HCT116 (cell line): Measurements from ENCODE around the gene AHRR. TPM values are rescaled to one million over a fixed set of nuclear protein-coding genes. Genes with fewer than 3 reads are reported as not detected.

ENCODE experiments used
- ATAC-seq: fragments of 200-7000 bp; cut with Tn5 transposase; 2 replicates; pipeline ENCODE4 v1.9.1; 2020; ENCODE audit warnings: mild to moderate bottlenecking, moderate library complexity
- BruUV-seq: library from RNA; stranded (reverse); fragments of 400-500 nt; replicated peaks from 2 replicates; lab custom pipeline; 2021; lab: Mats Ljungman, UMichigan
- CTCF ChIA-PET: fragments of 300-600 bp; sonication (Branson Sonifier 250); formaldehyde crosslinking; loops from one replicate; lab custom pipeline; 2021; ENCODE audit warnings: antibody characterized with exemption; lab: Charles Lee
- POLR2A ChIA-PET: fragments of 300-600, 350-600 bp; sonication (Branson Sonifier 250); formaldehyde crosslinking; loops from one replicate; lab custom pipeline; 2021; ENCODE audit warnings: antibody characterized with exemption; lab: Charles Lee
- RAD21 ChIA-PET, 2 experiments: fragments of 300-600 bp; sonication (Branson Sonifier 250); formaldehyde crosslinking; loops; one replicate each; lab custom pipeline; 2023; ENCODE audit warnings: low total read pairs in 2 of 2; ENCODE audit not compliant: uncharacterized antibody in 2 of 2, unreplicated experiment in 2 of 2, low non-redundant PET in 1 of 2; lab: Charles Lee
- DNase-seq: peaks from one replicate; pipeline ENCODE4 v3.0.0-alpha.2; 2010; ENCODE audit warnings: low read depth, low spot score
- H2AFZ ChIP-seq: fragments of 200-600 bp; shearing (Covaris generic), sonication (generic); 2 replicates; pipeline ENCODE4 v1.6.1; 2017; ENCODE audit warnings: low read depth, mixed run types, mixed read lengths, antibody characterized with exemption, low read length; ENCODE audit not compliant: poor library complexity, severe bottlenecking
- H3K27ac ChIP-seq: 2 replicates; pipeline ENCODE4 v1.5.1; 2012; ENCODE audit warnings: low read depth, low read length
- H3K27me3 ChIP-seq: fragments of 200-600 bp; sonication (generic); 2 replicates; pipeline ENCODE4 v1.6.1; 2016; ENCODE audit warnings: mixed run types, low read length, mixed read lengths; ENCODE audit not compliant: insufficient read depth
- H3K36me3 ChIP-seq, 2 experiments: fragments of 200-500 bp in 1 of 2; fragments of 200-600 bp in 1 of 2; sonication (Bioruptor generic) in 1 of 2; sonication (generic) in 1 of 2; 2 replicates each; pipeline versions ENCODE4 v1.5.1 to v1.6.1; 2014 to 2016; ENCODE audit warnings: low read length in 2 of 2, inconsistent platforms in 1 of 2, mixed read lengths in 1 of 2, mixed run types in 1 of 2; ENCODE audit not compliant: insufficient read depth in 2 of 2, control insufficient read depth in 1 of 2
- H3K4me1 ChIP-seq, 2 experiments: fragments of 200-600 bp in 1 of 2; sonication (generic) in 1 of 2; 2 replicates each; pipeline versions ENCODE4 v1.5.1 to v1.6.1; 2012 to 2017; ENCODE audit warnings: low read length in 2 of 2, inconsistent platforms in 1 of 2, mild to moderate bottlenecking in 1 of 2, mixed read lengths in 1 of 2, mixed run types in 1 of 2, moderate library complexity in 1 of 2; ENCODE audit not compliant: insufficient read depth in 2 of 2, control insufficient read depth in 1 of 2
- H3K4me2 ChIP-seq: fragments of 200-600 bp; sonication (generic); 2 replicates; pipeline ENCODE4 v1.6.1; 2017; ENCODE audit warnings: mixed run types, low read length, mixed read lengths
- H3K4me3 ChIP-seq, 2 experiments: fragments of 200-600 bp in 1 of 2; sonication (generic) in 1 of 2; replicated peaks in 1 of 2; 2 replicates each; pipeline ENCODE4 v1.5.1; 2011 to 2016; ENCODE audit warnings: low read length in 2 of 2, control low read depth in 1 of 2, low read depth in 1 of 2, mild to moderate bottlenecking in 1 of 2, mixed read lengths in 1 of 2, mixed run types in 1 of 2
- H3K79me2 ChIP-seq: fragments of 200-600 bp; sonication (generic); 2 replicates; pipeline ENCODE4 v1.6.1; 2017; ENCODE audit warnings: mild to moderate bottlenecking, mixed run types, low read length, moderate library complexity, mixed read lengths; ENCODE audit not compliant: insufficient read depth
- H3K9ac ChIP-seq: fragments of 200-600 bp; sonication (generic); 2 replicates; pipeline ENCODE4 v1.6.1; 2016; ENCODE audit warnings: low read length, mixed read lengths
- H3K9me2 ChIP-seq: fragments of 200-600 bp; sonication (generic), shearing (Covaris generic); 2 replicates; pipeline ENCODE4 v1.6.1; 2017; ENCODE audit warnings: mixed run types, mild to moderate bottlenecking, moderate library complexity; ENCODE audit not compliant: insufficient read depth
- H3K9me3 ChIP-seq, 2 experiments: fragments of 200-500 bp in 1 of 2; fragments of 200-600 bp in 1 of 2; sonication (Bioruptor generic) in 1 of 2; sonication (generic) in 1 of 2; 2 replicates each; pipeline ENCODE4 v1.6.1; 2014 to 2017; ENCODE audit warnings: low read length in 2 of 2, mixed read lengths in 2 of 2, inconsistent platforms in 1 of 2, low read depth in 1 of 2, mild to moderate bottlenecking in 1 of 2, mixed run types in 1 of 2, moderate library complexity in 1 of 2; ENCODE audit not compliant: control insufficient read depth in 1 of 2, insufficient read depth in 1 of 2
- H4K20me1 ChIP-seq: fragments of 200-600 bp; sonication (generic), shearing (Covaris generic); 2 replicates; pipeline ENCODE4 v1.6.1; 2017; ENCODE audit warnings: mixed run types, mild to moderate bottlenecking, moderate library complexity; ENCODE audit not compliant: insufficient read depth
- CEBPB ChIP-seq: IDR thresholded peaks from 2 replicates; pipeline ENCODE4 v1.6.1; 2012; ENCODE audit warnings: low read depth
- EGR1 ChIP-seq: IDR thresholded peaks from 2 replicates; pipeline ENCODE4 v1.6.1; 2012; ENCODE audit warnings: low read depth
- ELF1 ChIP-seq: IDR thresholded peaks from 2 replicates; pipeline ENCODE4 v1.6.1; 2012; ENCODE audit warnings: low read depth, borderline replicate concordance
- SP1 ChIP-seq: IDR thresholded peaks from 2 replicates; pipeline ENCODE4 v1.6.1; 2012; ENCODE audit warnings: low read depth
- SRF ChIP-seq: IDR thresholded peaks from 2 replicates; pipeline ENCODE4 v1.6.1; 2012; ENCODE audit warnings: low read depth
- TCF7L2 ChIP-seq: IDR thresholded peaks from 2 replicates; pipeline ENCODE4 v1.7.0; 2011; ENCODE audit warnings: borderline replicate concordance, inconsistent platforms; ENCODE audit not compliant: insufficient read depth, insufficient read length; ENCODE audit errors: extremely low read depth
- YY1 ChIP-seq: IDR thresholded peaks from 2 replicates; pipeline ENCODE4 v1.6.1; 2011; ENCODE audit warnings: low read length, low read depth, moderate library complexity, mild to moderate bottlenecking; ENCODE audit not compliant: insufficient replicate concordance; ENCODE audit errors: extremely low read depth
- ZFX ChIP-seq: fragments of 450-650 bp; IDR thresholded peaks from 2 replicates; pipeline ENCODE4 v1.6.1; 2017
- intact Hi-C: fragments of 100-400 bp; cut with micrococcal nuclease; formaldehyde crosslinking; loops from 2 replicates; pipeline ENCODE4 v1.10.0; 2022
- total RNA-seq: library from RNA; stranded (reverse); gene quantifications from one replicate; pipeline ENCODE4 v1.2.1, GENCODE V29; 2021; ENCODE audit not compliant: unreplicated experiment
- TF ChIP-seq, protein P1 (sequence below): IDR thresholded peaks from 2 replicates; pipeline ENCODE4 v1.6.1; 2011; ENCODE audit warnings: mild to moderate bottlenecking, low read length, moderate library complexity; ENCODE audit not compliant: insufficient replicate concordance; ENCODE audit errors: extremely low read depth

Gene AHRR
- total RNA-seq, 1 experiment from 2014 or later = 12.7 TPM

DNA sequence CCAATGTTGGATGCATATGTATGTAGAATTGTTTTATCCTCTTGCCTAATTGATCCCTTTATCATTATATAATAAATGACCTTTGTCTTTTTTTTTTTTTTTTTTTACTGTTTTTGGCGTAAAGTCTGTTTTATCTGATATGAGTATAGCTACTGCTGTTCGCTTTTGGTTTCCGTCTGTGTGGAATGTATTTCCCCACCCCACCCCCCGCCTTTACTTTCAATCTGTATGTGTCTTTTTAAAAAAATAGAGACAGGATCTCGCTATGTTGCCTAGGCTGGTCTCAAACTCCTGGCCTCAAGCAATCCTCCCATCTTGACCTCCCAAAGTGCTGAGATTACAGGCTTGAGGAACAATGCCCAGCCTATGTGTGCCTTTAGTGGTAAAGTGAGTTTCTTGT is 11.3 kb downstream of the AHRR start:
- H3K4me3 ChIP-seq = no peak overlapping the region
- H3K36me3 ChIP-seq = no peaks in the 10 kb centered on the region
- H4K20me1 ChIP-seq = no peaks in the 10 kb centered on the region
- H3K79me2 ChIP-seq = peaks cover 30% of the 10 kb centered on the region
- TF ChIP-seq, protein P1, sequence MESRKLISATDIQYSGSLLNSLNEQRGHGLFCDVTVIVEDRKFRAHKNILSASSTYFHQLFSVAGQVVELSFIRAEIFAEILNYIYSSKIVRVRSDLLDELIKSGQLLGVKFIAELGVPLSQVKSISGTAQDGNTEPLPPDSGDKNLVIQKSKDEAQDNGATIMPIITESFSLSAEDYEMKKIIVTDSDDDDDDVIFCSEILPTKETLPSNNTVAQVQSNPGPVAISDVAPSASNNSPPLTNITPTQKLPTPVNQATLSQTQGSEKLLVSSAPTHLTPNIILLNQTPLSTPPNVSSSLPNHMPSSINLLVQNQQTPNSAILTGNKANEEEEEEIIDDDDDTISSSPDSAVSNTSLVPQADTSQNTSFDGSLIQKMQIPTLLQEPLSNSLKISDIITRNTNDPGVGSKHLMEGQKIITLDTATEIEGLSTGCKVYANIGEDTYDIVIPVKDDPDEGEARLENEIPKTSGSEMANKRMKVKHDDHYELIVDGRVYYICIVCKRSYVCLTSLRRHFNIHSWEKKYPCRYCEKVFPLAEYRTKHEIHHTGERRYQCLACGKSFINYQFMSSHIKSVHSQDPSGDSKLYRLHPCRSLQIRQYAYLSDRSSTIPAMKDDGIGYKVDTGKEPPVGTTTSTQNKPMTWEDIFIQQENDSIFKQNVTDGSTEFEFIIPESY = no peak
- no peak for TF ChIP-seq SP1
- no peak for TF ChIP-seq ZFX
- TF ChIP-seq TCF7L2 = no peak
- POLR2A ChIA-PET = no interaction called here
- H3K4me2 ChIP-seq = no peak overlapping the region
- no peak overlapping the region for H3K27ac ChIP-seq
- H3K9me3 ChIP-seq = no peaks in the 10 kb centered on the region
- ATAC-seq (no peak), DNase-seq (no peak)
- intact Hi-C loops = no loop called here
- no TSS peak for BruUV-seq
- H2AFZ ChIP-seq = no peak overlapping the region
- no peaks in the 10 kb centered on the region for H3K27me3 ChIP-seq
- no peaks in the 10 kb centered on the region for H3K9me2 ChIP-seq
- RAD21 ChIA-PET = no interaction called here
- CTCF ChIA-PET = no interaction called here
- no peak overlapping the region for H3K9ac ChIP-seq
- H3K4me1 ChIP-seq = peaks cover 2 to 11% of the 10 kb centered on the region in 2 experiments; a peak in 3 of 4 replicates

DNA sequence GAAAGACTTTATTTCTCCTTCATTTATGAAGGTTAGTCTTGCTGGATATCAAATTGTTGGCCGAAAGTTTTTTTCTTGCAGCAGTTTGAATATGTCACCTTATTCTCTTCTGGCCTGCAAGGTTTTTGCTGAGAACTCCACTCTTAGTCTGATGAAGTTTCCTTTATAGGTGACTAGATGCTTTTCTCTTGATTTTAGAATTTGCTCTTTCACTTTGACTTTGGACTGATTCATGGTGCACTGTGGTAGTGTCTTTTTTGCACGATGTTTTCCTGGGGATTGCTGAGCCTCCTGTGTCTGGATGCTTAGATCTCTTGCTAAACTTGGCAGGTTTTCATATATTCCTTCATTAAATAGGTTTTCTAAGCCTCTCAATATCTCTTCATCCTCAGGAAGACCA is 12.4 kb downstream of the AHRR start:
- H3K4me2 ChIP-seq = no peak overlapping the region
- ChIA-PET RAD21 (no interaction called here), CTCF (no interaction called here), POLR2A (no interaction called here)
- no peaks in the 10 kb centered on the region for H3K27me3 ChIP-seq
- H3K9ac ChIP-seq = no peak overlapping the region
- H3K9me2 ChIP-seq = no peaks in the 10 kb centered on the region
- BruUV-seq = no TSS peak
- DNase-seq (no peak), ATAC-seq (no peak)
- no peaks in the 10 kb centered on the region for H4K20me1 ChIP-seq
- H3K4me1 ChIP-seq = peaks cover 5 to 21% of the 10 kb centered on the region in 2 experiments; a peak in 3 of 4 replicates
- H3K79me2 ChIP-seq = peaks cover 27% of the 10 kb centered on the region
- no peak for TF ChIP-seq CEBPB
- TF ChIP-seq SRF = no peak
- no peak for TF ChIP-seq EGR1
- no peak for TF ChIP-seq YY1
- TF ChIP-seq ELF1 = no peak
- H3K27ac ChIP-seq = no peak overlapping the region
- H2AFZ ChIP-seq = no peak overlapping the region
- intact Hi-C loops = no loop called here
- H3K4me3 ChIP-seq = no peak overlapping the region
- no peaks in the 10 kb centered on the region for H3K9me3 ChIP-seq
- no peaks in the 10 kb centered on the region for H3K36me3 ChIP-seq
